Sigmoid colon (tissue), 4 donors: ENCODE measurements around the gene FBXO2.

Experiments
- CTCF ChIP-seq, 4 experiments: fragments of 450-650 bp in 3 of 4; fragments of 200-600 bp in 1 of 4; IDR thresholded peaks; one replicate each; pipeline ENCODE4 v1.5.1; 2016 to 2019; ENCODE audit warnings: antibody characterized with exemption in 4 of 4, mild to moderate bottlenecking in 3 of 4, moderate library complexity in 2 of 4
- EP300 ChIP-seq, 4 donors: sonication (generic); formaldehyde crosslinking; IDR thresholded peaks; one replicate each; pipeline ENCODE4 v1.6.1; 2017; ENCODE audit warnings: antibody characterized with exemption in 4 of 4
- POLR2A ChIP-seq, 2 donors: fragments of 450-650 bp; IDR thresholded peaks; one replicate each; pipeline ENCODE4 v1.6.1; 2016; ENCODE audit warnings: antibody characterized with exemption in 2 of 2, mild to moderate bottlenecking in 2 of 2, moderate library complexity in 2 of 2
- POLR2AphosphoS5 ChIP-seq, 4 donors: sonication (generic); formaldehyde crosslinking; IDR thresholded peaks; one replicate each; pipeline ENCODE4 v1.6.1; 2017; ENCODE audit warnings: antibody characterized with exemption in 4 of 4

GRCh38 chr1:11693917-11694316 lies 39.7 kb upstream of the FBXO2 start:
- TF ChIP-seq CTCF (IDR thresholded peaks at IDR 0.05) (no peak), POLR2AphosphoS5 (IDR thresholded peaks at IDR 0.05) (no peak), POLR2A (IDR thresholded peaks at IDR 0.05) (no peak), EP300 (IDR thresholded peaks at IDR 0.05) (no peak)
